BLaER1 (cell line): ENCODE measurements around the gene PARD3B.

Experiments used
- H3K27ac ChIP-seq: shearing (Covaris generic); formaldehyde crosslinking; 2 replicates; pipeline ENCODE4 v1.8.1; 2022
- H3K27me3 ChIP-seq: shearing (Covaris generic); formaldehyde crosslinking; 2 replicates; pipeline ENCODE4 v1.8.1; 2022
- H3K36me3 ChIP-seq: shearing (Covaris generic); formaldehyde crosslinking; 2 replicates; pipeline ENCODE4 v1.8.1; 2022
- H3K4me1 ChIP-seq: shearing (Covaris generic); formaldehyde crosslinking; 2 replicates; pipeline ENCODE4 v1.8.1; 2022
- H3K4me2 ChIP-seq: shearing (Covaris generic); formaldehyde crosslinking; 2 replicates; pipeline ENCODE4 v1.8.1; 2022
- H3K4me3 ChIP-seq: shearing (Covaris generic); formaldehyde crosslinking; 2 replicates; pipeline ENCODE4 v1.8.1; 2022
- H3K9ac ChIP-seq: shearing (Covaris generic); formaldehyde crosslinking; 2 replicates; pipeline ENCODE4 v1.8.1; 2022
- H3K9me3 ChIP-seq: shearing (Covaris generic); formaldehyde crosslinking; 2 replicates; pipeline ENCODE4 v1.8.1; 2022
- H4K20me1 ChIP-seq: shearing (Covaris generic); formaldehyde crosslinking; 2 replicates; pipeline ENCODE4 v1.8.1; 2022
- Cebpa-rat ChIP-seq: shearing (Covaris generic); IDR thresholded peaks from 2 replicates; pipeline ENCODE4 v1.8.1; 2022

PARD3B gene

GRCh38 chr2:205013586-205013985 is 468.3 kb downstream of the PARD3B start:
- Histone ChIP-seq H3K36me3 (no peaks in the 10 kb centered on the region), H3K27me3 (no peaks in the 10 kb centered on the region), H3K4me1 (no peaks in the 10 kb centered on the region), H4K20me1 (no peaks in the 10 kb centered on the region), H3K27ac (no peak overlapping the region), H3K9me3 (no peaks in the 10 kb centered on the region), H3K4me2 (no peak overlapping the region), H3K4me3 (no peak overlapping the region), H3K9ac (no peak overlapping the region)
- no peak for TF ChIP-seq Cebpa-rat

GRCh38 chr2:205014201-205014600 is 468.9 kb downstream of the PARD3B start:
- H3K36me3 ChIP-seq: no peaks in the 10 kb centered on the region

DNA sequence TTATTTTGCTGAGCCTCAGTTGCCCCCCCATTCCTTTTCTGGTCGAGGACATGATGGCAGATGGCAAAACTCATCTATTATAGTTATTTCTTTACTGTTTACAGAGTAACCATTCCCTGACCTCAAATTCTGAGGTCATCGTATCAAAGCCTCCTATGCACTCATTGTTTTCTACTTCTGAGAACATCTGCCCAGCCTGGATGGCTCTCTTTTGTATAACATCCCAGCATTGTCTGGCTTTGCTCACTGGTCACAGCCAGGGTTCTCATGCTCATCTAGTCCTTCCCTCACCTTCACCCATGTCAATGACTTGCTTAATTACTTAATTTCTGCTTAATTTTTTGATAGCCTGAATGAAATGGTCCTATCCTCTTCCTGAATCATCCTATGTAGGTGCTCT is 472.1 kb downstream of the PARD3B start:
- Histone ChIP-seq H3K36me3 (no peaks in the 10 kb centered on the region), H3K4me3 (no peak overlapping the region), H4K20me1 (no peaks in the 10 kb centered on the region), H3K9ac (no peak overlapping the region), H3K4me2 (no peak overlapping the region), H3K27ac (no peak overlapping the region), H3K4me1 (no peaks in the 10 kb centered on the region), H3K9me3 (no peaks in the 10 kb centered on the region), H3K27me3 (no peaks in the 10 kb centered on the region)
- TF ChIP-seq Cebpa-rat: no peak

More at GRCh38 chr2:205014201-205014600, 468.9 kb downstream of the PARD3B start:
- no peaks in the 10 kb centered on the region for H3K9me3 ChIP-seq
- H3K4me2 ChIP-seq: no peak overlapping the region
- TF ChIP-seq Cebpa-rat: no peak
- no peaks in the 10 kb centered on the region for H3K27me3 ChIP-seq
- no peak overlapping the region for H3K9ac ChIP-seq
- H3K4me3 ChIP-seq: no peak overlapping the region
- H4K20me1 ChIP-seq: no peaks in the 10 kb centered on the region
- no peak overlapping the region for H3K27ac ChIP-seq
- no peaks in the 10 kb centered on the region for H3K4me1 ChIP-seq

DNA sequence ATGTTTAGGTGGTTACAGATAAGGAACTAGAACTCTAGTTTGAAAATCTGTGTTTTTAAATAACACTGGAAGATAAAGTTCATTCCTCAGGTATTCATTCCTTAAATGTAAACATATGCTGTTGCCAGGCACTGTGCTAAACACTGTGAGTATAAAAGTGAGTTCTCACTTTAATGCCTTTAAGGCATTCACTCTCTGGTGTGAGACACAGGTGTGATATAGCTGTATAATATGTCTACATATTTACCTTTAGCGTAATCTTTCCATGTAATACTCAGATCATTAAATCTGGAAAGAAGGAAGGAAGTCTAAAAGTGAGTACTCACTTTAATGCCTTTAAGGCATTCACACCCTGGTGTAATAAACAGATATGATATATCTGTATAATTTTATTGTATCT is 472.6 kb downstream of the PARD3B start:
- Histone ChIP-seq H3K4me2 (no peak overlapping the region), H3K36me3 (no peaks in the 10 kb centered on the region), H3K27ac (no peak overlapping the region), H3K27me3 (no peaks in the 10 kb centered on the region), H4K20me1 (no peaks in the 10 kb centered on the region), H3K4me1 (no peaks in the 10 kb centered on the region), H3K4me3 (no peak overlapping the region), H3K9ac (no peak overlapping the region), H3K9me3 (no peaks in the 10 kb centered on the region)
- TF ChIP-seq Cebpa-rat: no peak

DNA sequence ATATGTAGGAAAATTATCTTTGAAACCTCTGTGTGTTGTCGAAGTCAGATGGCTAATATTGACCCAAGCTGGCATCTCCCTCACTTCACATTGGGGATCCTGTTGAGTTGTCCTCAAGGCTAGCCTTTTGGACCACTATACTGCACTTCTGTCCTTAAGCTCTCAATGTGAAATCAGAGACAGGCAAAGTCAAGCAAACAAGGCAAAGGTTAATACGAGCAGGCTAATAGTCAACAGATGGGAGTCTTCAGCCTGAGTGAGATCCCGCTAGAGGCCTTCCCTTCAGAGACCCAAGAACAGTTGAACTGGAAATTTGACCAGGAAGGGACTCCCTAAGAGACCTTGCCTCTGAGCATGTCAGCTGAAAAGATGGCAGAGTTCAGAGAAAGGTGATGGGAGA is 475.4 kb downstream of the PARD3B start:
- Histone ChIP-seq H3K27ac (no peak overlapping the region), H3K4me1 (no peaks in the 10 kb centered on the region), H3K27me3 (no peaks in the 10 kb centered on the region), H3K36me3 (no peaks in the 10 kb centered on the region), H3K4me2 (no peak overlapping the region), H3K4me3 (no peak overlapping the region), H4K20me1 (no peaks in the 10 kb centered on the region), H3K9ac (no peak overlapping the region), H3K9me3 (no peaks in the 10 kb centered on the region)
- TF ChIP-seq Cebpa-rat: no peak

- H3K9me3 ChIP-seq: no peaks in the 10 kb centered on the region
- H3K27ac ChIP-seq: no peak overlapping the region
- H3K36me3 ChIP-seq: no peaks in the 10 kb centered on the region
- TF ChIP-seq Cebpa-rat: no peak
- H3K27me3 ChIP-seq: no peaks in the 10 kb centered on the region
- no peak overlapping the region for H3K4me2 ChIP-seq
- no peaks in the 10 kb centered on the region for H4K20me1 ChIP-seq
- H3K9ac ChIP-seq: no peak overlapping the region
- no peak overlapping the region for H3K4me3 ChIP-seq
- H3K4me1 ChIP-seq: no peaks in the 10 kb centered on the region
These were observed 477.6 kb downstream of the PARD3B start for GRCh38 chr2:205022841-205023240.

DNA sequence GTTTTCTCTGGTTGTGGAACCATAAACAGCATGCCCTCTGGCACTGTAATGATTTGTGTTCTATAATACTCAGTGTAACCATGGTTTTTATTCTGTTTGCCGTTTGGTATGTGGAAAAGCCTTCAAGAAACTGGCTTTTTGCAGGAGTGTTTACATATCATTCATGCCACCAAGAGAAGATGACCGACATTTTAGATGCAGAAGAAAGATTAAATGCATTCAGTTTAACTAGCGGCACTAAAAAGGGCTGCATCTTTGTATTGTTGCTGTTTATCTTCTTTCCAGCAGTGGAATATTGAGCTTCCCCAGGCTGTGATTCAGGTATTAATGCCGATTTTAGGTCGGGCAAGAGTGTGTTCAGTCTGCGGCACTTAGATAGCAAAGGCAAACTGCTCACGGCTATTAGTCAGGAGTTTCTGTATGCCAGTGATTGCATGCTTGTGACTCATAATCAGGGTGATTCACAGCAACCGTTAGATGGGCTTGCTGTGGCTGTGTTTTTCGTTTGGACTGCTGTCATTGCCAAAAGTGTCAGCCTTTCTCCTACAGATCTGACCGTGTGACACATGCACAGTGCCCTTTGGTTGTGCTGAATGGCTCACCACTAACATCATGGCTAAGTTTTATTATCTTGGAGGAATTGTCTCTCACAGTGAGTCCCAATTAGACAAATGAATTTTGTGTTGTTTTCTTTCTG is 479.7 kb downstream of the PARD3B start:
- no peak for TF ChIP-seq Cebpa-rat
- Histone ChIP-seq H3K27ac (no peak overlapping the region), H4K20me1 (no peaks in the 10 kb centered on the region), H3K4me3 (no peak overlapping the region), H3K9me3 (no peaks in the 10 kb centered on the region), H3K9ac (no peak overlapping the region), H3K27me3 (no peaks in the 10 kb centered on the region), H3K4me2 (no peak overlapping the region), H3K36me3 (no peaks in the 10 kb centered on the region), H3K4me1 (no peaks in the 10 kb centered on the region)

GRCh38 chr2:205025580-205026240 is 480.4 kb downstream of the PARD3B start:
- Histone ChIP-seq H3K27me3 (no peaks in the 10 kb centered on the region), H4K20me1 (no peaks in the 10 kb centered on the region), H3K27ac (no peak overlapping the region), H3K9me3 (no peaks in the 10 kb centered on the region), H3K4me1 (no peaks in the 10 kb centered on the region), H3K4me2 (no peak overlapping the region), H3K4me3 (no peak overlapping the region), H3K9ac (no peak overlapping the region), H3K36me3 (no peaks in the 10 kb centered on the region)
- no peak for TF ChIP-seq Cebpa-rat

- Histone ChIP-seq H3K9ac (no peak overlapping the region), H3K4me1 (no peaks in the 10 kb centered on the region), H3K36me3 (no peaks in the 10 kb centered on the region), H3K27ac (no peak overlapping the region), H4K20me1 (no peaks in the 10 kb centered on the region), H3K4me3 (no peak overlapping the region), H3K4me2 (no peak overlapping the region), H3K27me3 (no peaks in the 10 kb centered on the region), H3K9me3 (no peaks in the 10 kb centered on the region)
- no peak for TF ChIP-seq Cebpa-rat
These were observed 485.4 kb downstream of the PARD3B start for GRCh38 chr2:205030695-205031094.

DNA sequence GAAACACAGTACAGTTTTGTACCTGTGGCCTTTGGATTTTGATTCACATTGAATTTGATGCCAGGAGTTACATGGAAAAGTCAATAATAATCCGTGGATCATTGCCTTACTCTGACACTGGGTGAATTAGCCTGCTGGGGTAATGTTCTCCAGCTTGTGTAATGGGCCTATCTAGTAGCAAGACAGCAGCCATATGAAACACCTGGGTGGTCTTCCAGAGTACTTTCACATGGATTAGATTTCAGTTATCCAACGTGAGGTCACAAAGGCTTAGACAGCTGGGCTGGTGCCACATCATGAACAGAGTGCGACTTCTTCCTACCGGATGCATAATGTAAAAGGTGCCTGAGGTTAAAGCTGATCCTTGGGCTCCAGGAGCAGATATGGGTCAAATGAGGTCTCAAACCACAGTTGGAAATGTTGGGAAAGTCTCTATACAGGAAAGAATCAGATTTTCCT is 486.8 kb downstream of the PARD3B start:
- H3K36me3 ChIP-seq: no peaks in the 10 kb centered on the region
- H3K27ac ChIP-seq: no peak overlapping the region
- TF ChIP-seq Cebpa-rat: no peak
- no peak overlapping the region for H3K4me3 ChIP-seq
- H3K4me2 ChIP-seq: no peak overlapping the region
- no peaks in the 10 kb centered on the region for H4K20me1 ChIP-seq
- no peaks in the 10 kb centered on the region for H3K27me3 ChIP-seq
- no peak overlapping the region for H3K9ac ChIP-seq
- no peaks in the 10 kb centered on the region for H3K4me1 ChIP-seq
- no peaks in the 10 kb centered on the region for H3K9me3 ChIP-seq
